NB4 (cell line): ENCODE measurements around the gene SEMA5A.

Experiments used
- CTCF ChIP-seq: IDR thresholded peaks from one replicate; pipeline ENCODE4 v1.5.1; 2012; ENCODE audit warnings: low read depth, low read length
- POLR2A ChIP-seq: IDR thresholded peaks from 2 replicates; pipeline ENCODE4 v1.6.1; 2011; ENCODE audit warnings: mild to moderate bottlenecking; ENCODE audit not compliant: insufficient read length; ENCODE audit errors: extremely low read depth

- TF ChIP-seq CTCF, result no peak
- no peak for TF ChIP-seq POLR2A
These were observed 153.2 kb downstream of the SEMA5A start for GRCh38 chr5:9392625-9393024.
